ENCODE data around the gene THSD4.

THSD4 gene

DNA sequence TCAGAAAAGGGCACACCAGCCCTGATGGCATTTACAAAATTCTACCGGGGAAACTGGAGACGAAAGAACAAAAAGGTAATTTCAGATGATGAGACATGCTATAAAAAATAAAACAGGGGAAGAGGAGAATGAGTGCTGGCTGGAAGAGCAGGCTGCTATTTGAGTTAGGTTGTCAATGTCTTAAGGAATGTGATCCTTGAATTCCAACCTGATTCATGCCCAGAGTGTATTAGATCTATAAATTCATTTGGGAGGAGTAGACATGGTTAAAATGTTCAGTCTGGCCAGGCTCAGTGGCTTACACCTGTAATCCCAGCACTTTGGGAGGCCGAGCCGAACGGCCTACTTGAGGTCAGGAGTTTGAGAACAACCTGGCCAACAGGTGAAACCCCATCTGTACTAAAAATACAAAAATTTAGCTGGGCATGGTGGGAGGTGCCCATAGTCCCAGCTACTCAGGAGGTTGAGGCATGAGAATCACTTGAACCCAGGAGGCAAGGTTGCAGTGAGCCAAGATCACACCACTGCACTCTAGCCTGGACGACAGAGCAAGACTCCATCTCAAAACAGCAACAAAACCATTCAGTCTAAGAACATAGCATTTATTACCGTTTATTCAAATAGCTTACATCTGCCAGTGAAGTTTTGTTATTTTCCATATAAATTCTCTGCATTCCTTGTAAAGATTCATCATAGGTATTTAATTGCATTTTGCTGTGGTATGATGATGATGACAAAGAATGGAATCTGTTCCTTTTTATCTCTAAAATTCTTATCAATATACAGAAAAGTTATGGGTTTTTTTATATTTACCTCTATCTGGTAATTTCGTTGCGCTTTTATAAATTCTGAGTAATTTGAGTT lies 568.4 kb downstream of the THSD4 start:
- DNase-seq = no peak

DNA sequence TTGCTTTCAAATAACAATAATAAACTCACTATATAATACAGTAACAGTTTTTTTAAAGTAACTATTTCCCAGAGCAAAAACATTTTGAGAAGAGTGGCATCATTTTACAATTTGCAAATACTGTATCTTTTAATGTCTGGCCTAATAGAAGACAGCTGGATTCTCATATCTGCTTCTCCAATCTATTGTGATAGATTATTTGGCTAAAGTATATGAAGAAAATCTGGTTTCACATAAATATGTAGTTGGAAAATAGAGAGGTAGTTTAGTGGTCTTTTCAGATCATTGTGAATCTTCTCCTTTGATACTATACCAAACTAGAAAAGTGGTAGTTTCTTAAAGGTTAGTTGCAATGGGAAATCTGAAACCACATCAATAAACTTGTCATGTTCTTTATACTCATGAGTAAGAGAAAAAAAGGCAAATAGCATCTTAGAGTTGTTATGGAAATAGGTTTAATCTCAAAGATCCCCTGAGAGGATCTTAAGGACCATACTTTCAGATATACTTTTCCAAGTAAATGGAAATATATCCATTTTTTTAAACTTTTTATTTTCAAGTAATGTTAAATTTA lies 570.2 kb downstream of the THSD4 start:
- no peak for DNase-seq

- no peak for DNase-seq
Measured at GRCh38 chr15:71686221-71687050, 571.2 kb downstream of the THSD4 start.

DNA sequence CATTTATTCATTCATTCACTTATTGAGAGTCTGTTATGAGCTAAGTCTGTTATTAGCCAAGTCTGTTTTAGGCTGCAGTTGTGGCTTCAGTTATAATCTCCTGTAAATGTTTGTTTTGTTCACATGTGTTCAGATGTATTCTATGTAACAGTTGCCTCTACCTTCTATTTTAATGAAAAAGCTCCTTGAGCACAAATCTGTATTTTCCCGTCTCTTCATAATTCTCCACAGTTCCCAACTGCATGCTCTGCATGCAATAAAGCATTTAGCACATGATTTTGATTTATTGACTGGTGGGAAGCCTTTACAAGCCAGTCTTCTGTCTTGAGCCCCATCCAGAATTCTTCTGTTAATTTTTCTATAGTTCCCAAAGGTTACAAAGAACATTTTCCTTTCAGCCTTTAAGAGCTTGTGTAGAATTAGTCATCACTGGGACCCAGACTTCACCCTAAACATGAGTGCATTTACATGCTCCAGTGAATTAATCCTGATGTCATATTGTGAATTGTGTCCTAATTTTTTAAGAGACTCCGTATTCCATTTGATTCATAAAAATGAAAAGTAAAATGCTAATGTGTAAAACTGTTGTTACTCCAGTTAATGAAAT lies 572.7 kb downstream of the THSD4 start:
- DNase-seq = no peak

DNA sequence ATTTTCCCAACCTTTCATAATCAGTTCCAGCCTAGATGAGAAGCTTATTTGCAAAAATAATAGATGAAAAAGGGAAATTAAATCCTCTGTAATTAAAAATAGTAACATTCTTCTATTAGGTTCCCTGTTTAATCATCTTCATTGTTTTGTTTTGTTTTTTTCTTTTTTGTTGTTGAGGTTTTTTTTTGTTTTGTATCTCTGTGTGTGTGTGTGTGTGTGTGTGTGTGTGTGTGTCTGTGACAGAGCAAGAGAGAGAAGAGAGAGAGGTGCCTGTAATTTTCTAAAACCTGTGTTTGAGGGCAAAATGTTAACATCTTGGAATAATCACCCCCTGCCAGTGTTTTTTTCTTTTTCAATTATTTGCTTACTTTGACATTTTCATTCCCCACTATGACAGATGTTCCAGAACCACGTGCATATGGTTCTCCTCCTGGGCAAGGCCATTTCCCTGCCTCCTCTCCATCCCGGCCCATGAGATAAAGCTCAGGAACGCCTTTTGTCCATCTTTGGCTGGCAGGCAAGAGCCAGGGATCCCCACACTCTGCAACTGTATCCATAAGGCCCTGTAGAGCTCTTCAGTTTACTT lies 573.3 kb downstream of the THSD4 start:
- no peak for DNase-seq

DNA sequence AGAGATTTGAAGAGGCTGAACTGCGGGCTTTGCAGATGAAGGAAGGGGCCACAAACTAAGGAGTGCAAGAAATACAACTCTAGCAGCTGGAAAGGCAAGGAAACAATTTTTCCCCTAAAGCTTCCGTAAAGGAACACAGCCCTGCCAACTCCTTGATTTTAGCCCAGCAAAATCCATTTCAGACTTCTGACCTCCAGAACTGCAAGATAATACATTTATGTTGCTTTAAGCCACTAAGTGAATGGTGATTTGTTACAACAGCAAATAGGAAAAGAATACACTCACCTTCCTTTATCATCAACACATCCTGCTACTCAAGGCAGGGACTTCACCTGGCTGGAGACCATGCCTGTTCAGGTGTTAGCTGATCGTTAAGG lies 575.8 kb downstream of the THSD4 start:
- no peak for DNase-seq

- no peak for DNase-seq
Measured at GRCh38 chr15:71691458-71692417, 576.5 kb downstream of the THSD4 start.

DNA sequence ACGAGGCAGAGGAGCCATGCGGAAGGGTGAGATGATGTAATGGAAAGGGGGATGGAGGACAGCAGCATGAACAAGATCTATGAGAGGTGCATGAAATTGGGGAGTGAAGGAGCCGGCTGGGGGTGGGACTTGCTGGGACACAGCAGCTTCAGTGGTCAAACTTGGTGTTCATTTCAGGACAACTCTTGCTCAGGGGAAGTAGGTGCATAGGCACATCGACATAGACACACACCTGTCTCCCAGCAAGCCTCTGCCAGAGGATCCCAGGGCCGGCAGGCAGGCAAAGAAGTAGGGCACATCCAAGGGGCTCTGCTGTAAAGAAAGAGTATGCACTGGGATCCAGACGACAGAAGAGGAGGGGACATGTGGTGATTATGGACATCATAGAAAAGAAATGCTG lies 582.0 kb downstream of the THSD4 start:
- no peak for DNase-seq

DNA sequence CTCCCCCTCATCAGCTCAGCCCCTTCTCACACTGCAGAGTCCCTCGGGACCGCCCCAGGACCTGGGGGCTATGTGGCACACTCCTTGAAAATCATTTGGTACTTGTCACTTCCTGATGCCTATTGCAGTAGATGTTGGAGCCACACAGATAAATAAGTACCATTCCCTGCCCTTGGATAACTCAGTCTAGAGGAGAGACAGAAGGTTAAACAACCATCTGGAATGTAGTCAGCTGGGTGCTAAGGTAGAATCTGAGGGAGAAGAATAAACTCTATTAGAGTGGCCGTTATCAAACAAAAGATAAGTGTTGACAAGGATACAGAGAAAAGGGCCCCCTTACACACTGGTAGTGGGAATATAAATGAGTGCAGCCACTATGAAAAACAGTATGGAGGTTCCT lies 582.8 kb downstream of the THSD4 start:
- peak; percentile 1 for DNase-seq

DNA sequence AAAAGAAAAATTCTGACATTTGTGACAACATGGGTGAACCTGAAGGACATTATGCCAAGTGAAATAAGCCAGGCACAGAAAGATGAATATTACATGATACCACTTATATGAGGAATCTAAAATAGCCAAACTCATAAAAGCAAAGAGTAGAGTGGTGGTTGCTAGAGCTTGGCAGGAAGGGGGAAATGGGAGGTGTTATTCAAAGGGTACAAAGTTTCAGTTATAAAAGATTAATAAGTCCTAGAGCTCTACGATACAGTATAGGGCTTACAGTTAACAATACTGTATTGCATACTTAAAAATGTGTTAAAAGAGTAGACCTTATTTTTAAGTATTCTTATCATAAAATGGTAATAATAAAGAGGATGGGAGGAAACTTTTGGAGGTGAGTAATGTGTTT lies 583.5 kb downstream of the THSD4 start:
- no peak for DNase-seq

DNA sequence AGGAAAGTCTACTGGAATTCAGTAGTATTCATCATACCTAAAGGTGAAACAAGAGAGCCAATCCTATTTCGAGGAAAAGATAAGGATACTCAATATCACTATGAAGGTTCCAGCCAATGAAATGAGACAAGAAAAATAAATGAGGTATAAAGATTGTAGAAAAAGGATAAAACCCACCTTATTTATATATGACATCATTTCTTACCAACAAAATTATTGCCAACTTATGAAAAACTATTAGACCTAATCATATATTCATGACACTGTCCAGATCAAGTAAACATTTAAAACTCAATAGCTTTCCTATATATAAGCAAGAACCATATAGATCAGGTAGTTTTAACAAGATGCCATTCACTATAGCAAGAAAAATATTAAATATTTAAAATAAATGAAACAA lies 584.7 kb downstream of the THSD4 start:
- DNase-seq = no peak

- DNase-seq = no peak
Measured at GRCh38 chr15:71701808-71702207, 586.5 kb downstream of the THSD4 start.

GRCh38 chr15:71702496-71702895 lies 587.2 kb downstream of the THSD4 start:
- DNase-seq = no peak

DNA sequence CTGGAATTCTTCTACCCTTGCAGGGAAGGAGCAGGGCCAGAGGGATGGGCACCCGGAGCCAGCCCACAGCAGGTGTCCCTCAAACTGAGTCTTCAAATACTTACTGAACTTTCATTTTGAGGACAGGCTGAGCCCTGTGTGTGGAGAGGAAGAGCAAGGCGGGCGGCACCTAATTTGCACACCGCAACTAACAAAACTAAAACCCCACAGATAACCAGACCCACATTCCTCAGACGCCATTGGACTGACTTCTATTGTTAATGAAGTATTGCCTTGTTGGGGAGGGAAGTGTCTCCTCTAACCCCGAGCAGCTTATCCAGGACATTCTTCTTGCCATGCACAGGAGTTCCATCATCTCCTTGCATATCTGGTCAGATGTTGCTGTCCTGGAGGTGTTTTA lies 589.9 kb downstream of the THSD4 start:
- no peak for DNase-seq

- no peak for DNase-seq
Measured at GRCh38 chr15:71706461-71707229, 591.4 kb downstream of the THSD4 start.

GRCh38 chr15:71707230-71708050 lies 592.2 kb downstream of the THSD4 start:
- no peak for DNase-seq

GRCh38 chr15:71708051-71708429 lies 592.8 kb downstream of the THSD4 start:
- DNase-seq = no peak

DNA sequence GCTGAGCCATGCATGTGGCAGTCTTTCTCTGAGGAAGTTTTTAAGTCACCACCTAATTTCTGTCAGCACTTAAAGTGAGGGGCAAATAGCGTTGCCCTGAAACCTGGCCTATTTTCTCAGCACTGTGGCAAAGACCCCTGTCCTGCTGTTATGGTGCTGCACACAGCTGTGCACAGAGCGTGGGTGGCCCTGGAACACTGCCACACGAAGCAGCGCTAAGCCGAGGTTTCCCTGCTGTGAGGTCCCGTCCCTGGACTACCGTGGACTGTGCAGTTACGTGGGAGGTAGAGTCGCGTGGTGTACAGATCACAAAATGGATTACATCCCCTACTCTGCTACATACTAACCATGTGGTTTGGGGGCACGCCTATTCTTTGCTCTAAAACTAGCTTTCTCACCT lies 593.5 kb downstream of the THSD4 start:
- DNase-seq = no peak

GRCh38 chr15:71709808-71710418 lies 594.6 kb downstream of the THSD4 start:
- no peak for DNase-seq

GRCh38 chr15:71712182-71712581 lies 596.9 kb downstream of the THSD4 start:
- DNase-seq = no peak

Data from NCI-H69 (cell line).